ENCODE data around the gene RGS18. TPM values are rescaled to one million over a fixed set of nuclear protein-coding genes. Genes with fewer than 3 reads are reported as not detected.
A peak's percentile ranks its signal among the peaks of the same experiment; 100 is the strongest.

Gene RGS18
- total and polyA plus RNA-seq, 2 of the 13 experiments (the other 11 are each of a cell fraction or from before 2014, with no cell fraction given) = not detected

GRCh38 chr1:192186197-192186596 lies 27.9 kb downstream of the RGS18 start (continued):
- TF ChIP-seq GABPA (IDR thresholded peaks at IDR 0.05; ENCODE audit: low read depth, low read length) = no peak
- TF ChIP-seq GABPA (CRISPR knock-in tag; IDR thresholded peaks at IDR 0.05; ENCODE audit: low read depth) = no peak
- no peak for TF ChIP-seq ZNF503 (CRISPR knock-in tag; IDR thresholded peaks at IDR 0.05)
- no peak for TF ChIP-seq STAG1 (CRISPR knock-in tag; IDR thresholded peaks at IDR 0.05)
- no peak for TF ChIP-seq ZNF772 (CRISPR knock-in tag; IDR thresholded peaks at IDR 0.05)
- no peak for TF ChIP-seq ZNF276 (CRISPR knock-in tag; IDR thresholded peaks at IDR 0.05; ENCODE audit: low read depth)

- in situ Hi-C loops (cut with HindIII; ENCODE audit: extremely low pct_ligation_motif_present, low pct_unique_long_range_greater_than_20kb) (no loop called here), intact Hi-C loops (cut with micrococcal nuclease; ENCODE audit: unreplicated experiment) (no loop called here)
- Histone ChIP-seq H3K9me3 (ENCODE audit: low read length) (no peaks in the 10 kb centered on the region), H2AFZ (ENCODE audit: low read length) (no peak overlapping the region), H4K20me1 (ENCODE audit: insufficient read depth, low read length) (no peaks in the 10 kb centered on the region), H3K4me1 (ENCODE audit: insufficient read depth, low read length) (no peaks in the 10 kb centered on the region), H3K4me3 (replicated peaks in 1 of 3; ENCODE audit: insufficient read depth in 1 of 3, low read depth in 2 of 3, low read length in 3 of 3) (no peak overlapping the region), H3K79me2 (ENCODE audit: insufficient read depth, low read length) (no peaks in the 10 kb centered on the region), H3K27me3 (ENCODE audit: control insufficient read depth in 1 of 2, insufficient read depth in 2 of 2, low read length in 2 of 2) (no peaks in the 10 kb centered on the region), H3K9ac (ENCODE audit: insufficient read depth, low read depth, low read length) (no peak overlapping the region), H3K27ac (ENCODE audit: extremely low read length, insufficient read depth, low read length) (no peak overlapping the region), H3K4me2 (ENCODE audit: low read depth, low read length) (no peak overlapping the region), H3K36me3 (replicated peaks in 1 of 2; ENCODE audit: control insufficient read depth in 1 of 2, insufficient read depth in 2 of 2, low read length in 2 of 2) (no peaks in the 10 kb centered on the region)
- ChIA-PET CTCF (ENCODE audit: low intra/inter-chr PET ratio, low total read pairs) (no interaction called here), POLR2A (no interaction called here)
- ATAC-seq = no peak
- no peak for FAIRE-seq
- 0% methylated on average over 2 of the region's 2 CpGs for WGBS (ENCODE audit: low lambda C conversion rate)
- TF ChIP-seq USF2 (IDR thresholded peaks at IDR 0.05; ENCODE audit: low read depth, low read length) (no peak), USF2 (CRISPR knock-in tag; IDR thresholded peaks at IDR 0.05; ENCODE audit: borderline replicate concordance) (no peak), NAIF1 (CRISPR knock-in tag; IDR thresholded peaks at IDR 0.05; ENCODE audit: borderline replicate concordance) (no peak), MAFF (IDR thresholded peaks at IDR 0.05; ENCODE audit: low read depth, low read length) (peak; percentile 83), MAFK (conservative IDR thresholded peaks at IDR 0.05 in 1 of 2, IDR thresholded peaks at IDR 0.05 in 1 of 2; ENCODE audit: low read length in 2 of 2) (peak; percentile 75 to 91)
- no TSS peak for BruUV-seq (replicated peaks)
- no peak for DNase-seq (ENCODE audit: low spot score)
These were observed 31.8 kb downstream of the RGS18 start for GRCh38 chr1:192190066-192190465.
